ENCODE data around the gene PRR5. TPM values are rescaled to one million over a fixed set of nuclear protein-coding genes. Genes with fewer than 3 reads are reported as not detected.
"Not testable (repeated sequence)": the region's sequence is repeated elsewhere in the genome, so short reads cannot be mapped to it uniquely, and the experiment has no call there.

PRR5 gene
- total RNA-seq, 1 experiment from 2014 or later, result 57.9 TPM

GRCh38 chr22:44730490-44731356 is 28.7 kb downstream of the PRR5 start:
- in situ Hi-C loops (cut with HindIII; ENCODE audit: low sequenced_read_pairs), result no loop called here
- no peak for DNase-seq (ENCODE audit: low spot score)

- in situ Hi-C loops (cut with HindIII; ENCODE audit: low sequenced_read_pairs), result no loop called here
- DNase-seq (ENCODE audit: low spot score), result no peak
Measured at GRCh38 chr22:44731357-44731970, 29.5 kb downstream of the PRR5 start.

- in situ Hi-C loops (cut with HindIII; ENCODE audit: low sequenced_read_pairs), result no loop called here
- DNase-seq (ENCODE audit: low spot score), result no peak
Measured at GRCh38 chr22:44732017-44732561, 30.1 kb downstream of the PRR5 start.

- no peak for DNase-seq (ENCODE audit: low spot score)
- in situ Hi-C loops (cut with HindIII; ENCODE audit: low sequenced_read_pairs), result no loop called here
Measured at GRCh38 chr22:44732661-44733060, 30.7 kb downstream of the PRR5 start.

- in situ Hi-C loops (cut with HindIII; ENCODE audit: low sequenced_read_pairs), result no loop called here
- DNase-seq (ENCODE audit: low spot score), result no peak
Measured at GRCh38 chr22:44733426-44734106, 31.6 kb downstream of the PRR5 start.

- in situ Hi-C loops (cut with HindIII; ENCODE audit: low sequenced_read_pairs), result no loop called here
- DNase-seq (ENCODE audit: low spot score), result no peak
Measured at GRCh38 chr22:44734278-44734677, 32.3 kb downstream of the PRR5 start.

- in situ Hi-C loops (cut with HindIII; ENCODE audit: low sequenced_read_pairs), result no loop called here
- no peak for DNase-seq (ENCODE audit: low spot score)
Measured at GRCh38 chr22:44734801-44735517, 33.0 kb downstream of the PRR5 start.

- in situ Hi-C loops (cut with HindIII; ENCODE audit: low sequenced_read_pairs), result no loop called here
Measured at GRCh38 chr22:44735518-44736428, 33.8 kb downstream of the PRR5 start.

GRCh38 chr22:44736581-44737405 is 34.8 kb downstream of the PRR5 start:
- in situ Hi-C loops (cut with HindIII; ENCODE audit: low sequenced_read_pairs), result no loop called here
- no peak for DNase-seq (ENCODE audit: low spot score)

More at GRCh38 chr22:44735518-44736428, 33.8 kb downstream of the PRR5 start:
- DNase-seq (ENCODE audit: low spot score), result peak; percentile 43

GRCh38 chr22:44737406-44738346 is 35.7 kb downstream of the PRR5 start:
- DNase-seq (ENCODE audit: low spot score), result no peak
- in situ Hi-C loops (cut with HindIII; ENCODE audit: low sequenced_read_pairs), result no loop called here

- DNase-seq (ENCODE audit: low spot score), result no peak
Measured at GRCh38 chr22:44738347-44738715, 36.3 kb downstream of the PRR5 start.

GRCh38 chr22:44739024-44739423 is 37.0 kb downstream of the PRR5 start:
- in situ Hi-C loops (cut with HindIII; ENCODE audit: low sequenced_read_pairs), result no loop called here
- DNase-seq (ENCODE audit: low spot score), result no peak

More at GRCh38 chr22:44738347-44738715, 36.3 kb downstream of the PRR5 start:
- in situ Hi-C loops (cut with HindIII; ENCODE audit: low sequenced_read_pairs), result no loop called here

- in situ Hi-C loops (cut with HindIII; ENCODE audit: low sequenced_read_pairs); DNase-seq (ENCODE audit: low spot score): not testable (repeated sequence)
Measured at GRCh38 chr22:44739666-44740065, 37.7 kb downstream of the PRR5 start.

GRCh38 chr22:44740307-44740706 is 38.3 kb downstream of the PRR5 start:
- in situ Hi-C loops (cut with HindIII; ENCODE audit: low sequenced_read_pairs), result no loop called here

GRCh38 chr22:44741929-44742328 is 39.9 kb downstream of the PRR5 start:
- DNase-seq (ENCODE audit: low spot score), result no peak
- in situ Hi-C loops (cut with HindIII; ENCODE audit: low sequenced_read_pairs), result no loop called here

More at GRCh38 chr22:44740307-44740706, 38.3 kb downstream of the PRR5 start:
- no peak for DNase-seq (ENCODE audit: low spot score)

- DNase-seq (ENCODE audit: low spot score), result no peak
- in situ Hi-C loops (cut with HindIII; ENCODE audit: low sequenced_read_pairs), result no loop called here
Measured at GRCh38 chr22:44743247-44743646, 41.2 kb downstream of the PRR5 start.

All from G401 (cell line).